Upper lobe of left lung (tissue), 6 donors: ENCODE measurements around the gene LRRC26. TPM values are rescaled to one million over a fixed set of nuclear protein-coding genes. Genes with fewer than 3 reads are reported as not detected.

Experiments
- ATAC-seq, 2 donors: fragments of 200-7000 bp; cut with Tn5 transposase; one replicate each; pipeline ENCODE4 v1.9.1; 2022; ENCODE audit warnings: mild to moderate bottlenecking in 2 of 2, moderate library complexity in 2 of 2; ENCODE audit not compliant: low FRiP score in 2 of 2
- DNase-seq, 2 donors: peaks; one replicate each; pipeline ENCODE4 v3.0.0-alpha.2; 2019 to 2020
- H3K27ac ChIP-seq, 4 donors: fragments of 200-600 bp; sonication (generic); one replicate each; pipeline ENCODE4 v1.5.1; 2016 to 2019
- H3K27me3 ChIP-seq, 4 donors: fragments of 200-600 bp; sonication (generic); one replicate each; pipeline ENCODE4 v1.5.1; 2017 to 2019
- H3K36me3 ChIP-seq, 4 donors: fragments of 200-600 bp; sonication (generic); one replicate each; pipeline ENCODE4 v1.5.1; 2016 to 2019
- H3K4me1 ChIP-seq, 4 donors: fragments of 200-600 bp; sonication (generic); one replicate each; pipeline ENCODE4 v1.5.1; 2018 to 2019
- H3K4me3 ChIP-seq, 4 donors: fragments of 200-600 bp; sonication (generic); one replicate each; pipeline ENCODE4 v1.5.1; 2017 to 2019; ENCODE audit warnings: mild to moderate bottlenecking in 2 of 4, moderate library complexity in 1 of 4
- H3K9me3 ChIP-seq, 4 donors: fragments of 200-600 bp; sonication (generic); one replicate each; pipeline ENCODE4 v1.5.1; 2018 to 2019
- CTCF ChIP-seq, 6 experiments: fragments of 450-650 bp in 4 of 6; fragments of 200-600 bp in 2 of 6; sonication (generic) in 2 of 6; IDR thresholded peaks; one replicate each; pipeline ENCODE4 v1.5.1; 2016 to 2019; ENCODE audit warnings: antibody characterized with exemption in 6 of 6
- EP300 ChIP-seq, 4 donors: sonication (generic); formaldehyde crosslinking; IDR thresholded peaks; one replicate each; pipeline ENCODE4 v1.5.1; 2017; ENCODE audit warnings: antibody characterized with exemption in 4 of 4, control low read depth in 2 of 4
- POLR2A ChIP-seq, 4 donors: fragments of 450-650 bp; IDR thresholded peaks; one replicate each; pipeline ENCODE4 v1.5.1; 2016 to 2017; ENCODE audit warnings: antibody characterized with exemption in 4 of 4, mild to moderate bottlenecking in 2 of 4
- POLR2AphosphoS5 ChIP-seq, 2 donors: sonication (generic); formaldehyde crosslinking; IDR thresholded peaks; one replicate each; pipeline ENCODE4 v1.5.1; 2017; ENCODE audit warnings: antibody characterized with exemption in 2 of 2
- WGBS, 2 donors: methylation state at CpG; one replicate each; pipeline ENCODE4 v1.1.5; 2017 to 2018; 5-methylcytosine and 5-hydroxymethylcytosine counted together
- total RNA-seq, 6 donors: library from RNA; depleted of rRNA in 4 of 6; stranded (reverse); fragments of >200 nt in 4 of 6; gene quantifications; one replicate each; pipeline versions ENCODE4 v1.1.0 to v1.2.1, GENCODE V29; 2016 to 2021
- donor health status: DM: no; HTN: no; CAD: no; lungs with moderate emphysema.
- donor health status: DM: no; HTN: yes; CAD: no; lungs with severe emphysema.

LRRC26 gene
- total RNA-seq, 6 donors from 2014 or later, result 0.46 to 6.3 (median 1.7) TPM; not detected in 2

GRCh38 chr9:137180491-137180890 lies 10.6 kb upstream of the LRRC26 start:
- ATAC-seq, result no peak
- 94 to 100% methylated on average over 6 to 7 of the region's 20 CpGs for WGBS, 2 donors
- no peaks in the 10 kb centered on the region for H3K27me3 ChIP-seq
- H3K27ac ChIP-seq, result no peak overlapping the region
- TF ChIP-seq CTCF (IDR thresholded peaks at IDR 0.05) (no peak), EP300 (IDR thresholded peaks at IDR 0.05) (no peak), POLR2AphosphoS5 (IDR thresholded peaks at IDR 0.05) (no peak), POLR2A (IDR thresholded peaks at IDR 0.05) (no peak)
- H3K9me3 ChIP-seq, result no peaks in the 10 kb centered on the region
- H3K36me3 ChIP-seq, result peaks cover 31 to 81% (median 74%) of the 10 kb centered on the region in 4 donors
- H3K4me1 ChIP-seq, result peaks cover 0 to 5% (median 0%) of the 10 kb centered on the region in 4 donors
- DNase-seq, result peak in 1 of 2 donors; percentile 76
- H3K4me3 ChIP-seq, result no peak overlapping the region

GRCh38 chr9:137179761-137180160 lies 9.9 kb upstream of the LRRC26 start:
- Histone ChIP-seq H3K27ac (no peak overlapping the region), H3K9me3 (no peaks in the 10 kb centered on the region), H3K27me3 (no peaks in the 10 kb centered on the region), H3K4me1 (peaks cover 0 to 7% (median 6%) of the 10 kb centered on the region in 4 donors), H3K4me3 (no peak overlapping the region), H3K36me3 (peaks cover 31 to 74% (median 68%) of the 10 kb centered on the region in 4 donors)
- ATAC-seq (no peak), DNase-seq (peak in 1 of 2 donors; percentile 66)
- TF ChIP-seq POLR2A (IDR thresholded peaks at IDR 0.05) (no peak), EP300 (IDR thresholded peaks at IDR 0.05) (no peak), POLR2AphosphoS5 (IDR thresholded peaks at IDR 0.05) (no peak), CTCF (IDR thresholded peaks at IDR 0.05) (no peak)
- WGBS, 2 donors, result 95 to 100% methylated on average over 11 to 17 of the region's 17 CpGs

- Histone ChIP-seq H3K27ac (no peak overlapping the region), H3K36me3 (peaks cover 31 to 67% (median 61%) of the 10 kb centered on the region in 4 donors), H3K4me3 (no peak overlapping the region), H3K9me3 (no peaks in the 10 kb centered on the region), H3K4me1 (peaks cover 0 to 7% (median 6%) of the 10 kb centered on the region in 4 donors), H3K27me3 (no peaks in the 10 kb centered on the region)
- 95 to 97% methylated on average over 11 to 19 of the region's 19 CpGs for whole genome bisulfite sequencing, 2 donors
- no peak for ATAC-seq
- no peak for TF ChIP-seq POLR2AphosphoS5 (IDR thresholded peaks at IDR 0.05)
- TF ChIP-seq CTCF (IDR thresholded peaks at IDR 0.05), result no peak
- TF ChIP-seq POLR2A (IDR thresholded peaks at IDR 0.05), result no peak
- no peak for TF ChIP-seq EP300 (IDR thresholded peaks at IDR 0.05)
- DNase-seq, result peak in 1 of 2 donors; percentile 75
These were observed 9.2 kb upstream of the LRRC26 start for GRCh38 chr9:137178939-137179630.

- TF ChIP-seq POLR2AphosphoS5 (IDR thresholded peaks at IDR 0.05), result no peak
- TF ChIP-seq CTCF (IDR thresholded peaks at IDR 0.05), result no peak
- TF ChIP-seq POLR2A (IDR thresholded peaks at IDR 0.05), result no peak
- TF ChIP-seq EP300 (IDR thresholded peaks at IDR 0.05), result no peak
- H3K36me3 ChIP-seq, result peaks cover 26 to 60% (median 54%) of the 10 kb centered on the region in 4 donors
- H3K4me1 ChIP-seq, result peaks cover 0 to 7% (median 6%) of the 10 kb centered on the region in 4 donors
- no peaks in the 10 kb centered on the region for H3K27me3 ChIP-seq
- WGBS, 2 donors, result 88 to 91% methylated on average over 20 to 23 of the region's 23 CpGs
- H3K4me3 ChIP-seq, result no peak overlapping the region
- no peak overlapping the region for H3K27ac ChIP-seq
- H3K9me3 ChIP-seq, result no peaks in the 10 kb centered on the region
- no peak for ATAC-seq
- DNase-seq, result peak in 1 of 2 donors; percentile 67
These were observed 8.5 kb upstream of the LRRC26 start for GRCh38 chr9:137178201-137178938.
